Liver (tissue), 9 donors: ENCODE measurements around the gene ZNF628. TPM values are rescaled to one million over a fixed set of nuclear protein-coding genes. Genes with fewer than 3 reads are reported as not detected.

Source experiments
- DNase-seq: peaks from one replicate; pipeline ENCODE4 v3.0.0-alpha.2; 2017; ENCODE audit warnings: low spot score
- H3K27ac ChIP-seq, 2 donors: one replicate each; pipeline ENCODE4 v1.7.0; 2013; ENCODE audit warnings: inconsistent platforms in 2 of 2, low read length in 2 of 2, control low read depth in 1 of 2, low read depth in 1 of 2, mild to moderate bottlenecking in 1 of 2
- H3K27me3 ChIP-seq, 4 donors: one replicate each; pipeline versions ENCODE4 v1.6.1 to v1.7.0; 2013; ENCODE audit warnings: low read length in 3 of 4, inconsistent platforms in 1 of 4, mild to moderate bottlenecking in 1 of 4, moderate library complexity in 1 of 4; ENCODE audit not compliant: control insufficient read depth in 4 of 4, insufficient read depth in 4 of 4
- H3K36me3 ChIP-seq, 4 donors: one replicate each; pipeline versions ENCODE4 v1.6.1 to v1.7.0; 2013; ENCODE audit warnings: low read length in 3 of 4, mild to moderate bottlenecking in 3 of 4, low read depth in 1 of 4, moderate library complexity in 1 of 4; ENCODE audit not compliant: control insufficient read depth in 4 of 4, insufficient read depth in 3 of 4
- H3K4me1 ChIP-seq, 4 donors: one replicate each; pipeline versions ENCODE4 v1.6.1 to v1.7.0; 2013; ENCODE audit warnings: low read length in 3 of 4, mild to moderate bottlenecking in 3 of 4, moderate library complexity in 1 of 4; ENCODE audit not compliant: control insufficient read depth in 4 of 4, insufficient read depth in 4 of 4
- H3K4me3 ChIP-seq, 3 donors: one replicate each; pipeline versions ENCODE4 v1.6.1 to v1.7.0; 2013; ENCODE audit warnings: low read length in 3 of 3, control low read depth in 1 of 3, low read depth in 1 of 3, mild to moderate bottlenecking in 1 of 3
- H3K9ac ChIP-seq, 2 donors: one replicate each; pipeline ENCODE4 v1.7.0; 2013; ENCODE audit warnings: low read length in 2 of 2, mild to moderate bottlenecking in 2 of 2, moderate library complexity in 2 of 2, control low read depth in 1 of 2, low read depth in 1 of 2
- H3K9me3 ChIP-seq, 4 donors: one replicate each; pipeline versions ENCODE4 v1.6.1 to v1.7.0; 2013; ENCODE audit warnings: low read length in 3 of 4; ENCODE audit not compliant: control insufficient read depth in 4 of 4
- ATF3 ChIP-seq: IDR thresholded peaks from 2 replicates; pipeline ENCODE4 v1.6.1; 2016; ENCODE audit warnings: antibody characterized with exemption
- GABPA ChIP-seq, 2 donors: IDR thresholded peaks in 1 of 2; conservative IDR thresholded peaks in 1 of 2; 2 replicates each; pipeline ENCODE4 v1.6.1; 2016; ENCODE audit warnings: antibody characterized with exemption in 2 of 2, mild to moderate bottlenecking in 1 of 2, moderate library complexity in 1 of 2
- HNF4A ChIP-seq, 2 donors: conservative IDR thresholded peaks; 2 replicates each; pipeline ENCODE4 v1.6.1; 2016; ENCODE audit warnings: antibody characterized with exemption in 2 of 2, mild to moderate bottlenecking in 2 of 2
- NR2F2 ChIP-seq: IDR thresholded peaks from 2 replicates; pipeline ENCODE4 v1.6.1; 2016; ENCODE audit warnings: antibody characterized with exemption
- REST ChIP-seq: IDR thresholded peaks from 2 replicates; pipeline ENCODE4 v1.6.1; 2016; ENCODE audit warnings: antibody characterized with exemption, mild to moderate bottlenecking
- RXRA ChIP-seq, 2 donors: IDR thresholded peaks; 2 replicates each; pipeline ENCODE4 v1.6.1; 2017 to 2018; ENCODE audit warnings: antibody characterized with exemption in 2 of 2, mild to moderate bottlenecking in 1 of 2
- SP1 ChIP-seq: IDR thresholded peaks from 2 replicates; pipeline ENCODE4 v1.6.1; 2018; ENCODE audit warnings: antibody characterized with exemption, mild to moderate bottlenecking
- ZBTB33 ChIP-seq: IDR thresholded peaks from 2 replicates; pipeline ENCODE4 v1.6.1; 2016; ENCODE audit warnings: antibody characterized with exemption
- WGBS: extraction: QIAGEN DNeasy Blood & Tissue Kit; methylation state at CpG from one replicate; pipeline ENCODE4 v1.1.7; 2013; 5-methylcytosine and 5-hydroxymethylcytosine counted together
- polyA plus RNA-seq, 2 donors: library from polyadenylated mRNA; stranded (reverse) in 1 of 2; unstranded in 1 of 2; fragments of 200-250 nt in 1 of 2; fragments of >200 nt in 1 of 2; fragmentation: Nextera tagmentation in 1 of 2; extraction: Ambion mirVana in 1 of 2; gene quantifications; one replicate each; pipeline versions ENCODE4 v1.2.1 to v1.2.3, GENCODE V29; 2013 to 2015
- total RNA-seq, 2 donors: library from RNA; depleted of rRNA; stranded (reverse); fragments of >200 nt; gene quantifications; one replicate each; pipeline ENCODE4 v1.2.3, GENCODE V29; 2014
- donor health status: healthy.
- donor health status: healthy.
- donor health status: healthy.
- donor health status: healthy.
- donor health status: healthy.

Gene ZNF628
- total and polyA plus RNA-seq, 4 donors, result 0.99 to 4.4 (median 1.5) TPM

- no peaks in the 10 kb centered on the region for H3K9me3 ChIP-seq
- H3K36me3 ChIP-seq, result peaks cover 0 to 13% (median 4%) of the 10 kb centered on the region in 4 donors
- peaks cover 12 to 21% (median 17%) of the 10 kb centered on the region in 4 donors for H3K4me1 ChIP-seq
- TF ChIP-seq ZBTB33, result no peak
- no peak for TF ChIP-seq REST
- TF ChIP-seq SP1, result no peak
- TF ChIP-seq ATF3, result no peak
- no peak for TF ChIP-seq NR2F2
- H3K27me3 ChIP-seq, result no peaks in the 10 kb centered on the region
- 91% methylated on average over 14 of the region's 14 CpGs for WGBS
- DNase-seq, result no peak
- no peak overlapping the region for H3K27ac ChIP-seq
- H3K4me3 ChIP-seq, result no peak overlapping the region
- H3K9ac ChIP-seq, result no peak overlapping the region
Observed at GRCh38 chr19:55456347-55456746, 20.1 kb upstream of the ZNF628 start.

GRCh38 chr19:55457683-55458457 is 18.5 kb upstream of the ZNF628 start:
- Histone ChIP-seq H3K4me1 (peaks cover 12 to 29% (median 24%) of the 10 kb centered on the region in 4 donors), H3K36me3 (peaks cover 0 to 13% (median 4%) of the 10 kb centered on the region in 4 donors), H3K4me3 (no peak overlapping the region), H3K27ac (no peak overlapping the region), H3K9me3 (no peaks in the 10 kb centered on the region), H3K27me3 (no peaks in the 10 kb centered on the region), H3K9ac (no peak overlapping the region)
- DNase-seq, result no peak
- TF ChIP-seq RXRA (IDR thresholded peaks at IDR 0.05) (no peak), GABPA (IDR thresholded peaks at IDR 0.05 in 1 of 2, conservative IDR thresholded peaks at IDR 0.05 in 1 of 2) (no peak), HNF4A (conservative IDR thresholded peaks at IDR 0.05) (no peak), REST (no peak)
- WGBS, result 89% methylated on average over 16 of the region's 16 CpGs
